Measurements from ENCODE around the gene ADCY2.

The ADCY2 gene

GRCh38 chr5:7852542-7852941 lies 456.6 kb downstream of the ADCY2 start:
- Mint-ChIP-seq H3K4me1 (peaks cover 11 to 18% of the 10 kb centered on the region in 2 donors), H3K4me3 (no peak overlapping the region)

GRCh38 chr5:7852988-7853387 lies 457.1 kb downstream of the ADCY2 start:
- H3K4me3 Mint-ChIP-seq = no peak overlapping the region
- DNase-seq = no peak
- H3K36me3 Mint-ChIP-seq = peaks cover 6 to 21% of the 10 kb centered on the region in 2 donors
- peaks cover 6 to 12% of the 10 kb centered on the region in 2 donors for H3K9me3 Mint-ChIP-seq
- peaks cover 30 to 38% of the 10 kb centered on the region in 2 donors for H3K27me3 Mint-ChIP-seq
- peaks cover 13 to 18% of the 10 kb centered on the region in 2 donors for H3K4me1 Mint-ChIP-seq
- H3K27ac Mint-ChIP-seq = no peak overlapping the region
- no peak for ATAC-seq (replicated peaks)

More at GRCh38 chr5:7852542-7852941, 456.6 kb downstream of the ADCY2 start:
- peaks cover 6 to 12% of the 10 kb centered on the region in 2 donors for H3K9me3 Mint-ChIP-seq
- ATAC-seq (replicated peaks) (no peak), DNase-seq (no peak)
- no peak overlapping the region for H3K27ac Mint-ChIP-seq
- peaks cover 5 to 16% of the 10 kb centered on the region in 2 donors for H3K36me3 Mint-ChIP-seq
- peaks cover 30 to 38% of the 10 kb centered on the region in 2 donors for H3K27me3 Mint-ChIP-seq

- Mint-ChIP-seq H3K4me3 (no peak overlapping the region), H3K36me3 (peaks cover 16 to 36% of the 10 kb centered on the region in 2 donors)
Measured at GRCh38 chr5:7855611-7856010, 459.7 kb downstream of the ADCY2 start.

GRCh38 chr5:7856855-7857254 lies 460.9 kb downstream of the ADCY2 start:
- Mint-ChIP-seq H3K4me3 (no peak overlapping the region), H3K27ac (no peak overlapping the region), H3K9me3 (peaks cover 4 to 12% of the 10 kb centered on the region in 2 donors), H3K27me3 (peaks cover 15 to 18% of the 10 kb centered on the region in 2 donors), H3K4me1 (peaks cover 5 to 8% of the 10 kb centered on the region in 2 donors), H3K36me3 (peaks cover 18 to 41% of the 10 kb centered on the region in 2 donors)
- ATAC-seq (replicated peaks) = peak; percentile 60 to 66
- DNase-seq = no peak

More at GRCh38 chr5:7855611-7856010, 459.7 kb downstream of the ADCY2 start:
- Mint-ChIP-seq H3K9me3 (peaks cover 6 to 12% of the 10 kb centered on the region in 2 donors), H3K27me3 (peaks cover 19 to 25% of the 10 kb centered on the region in 2 donors), H3K4me1 (peaks cover 11% of the 10 kb centered on the region in 2 donors), H3K27ac (no peak overlapping the region)
- ATAC-seq (replicated peaks) (no peak), DNase-seq (no peak)

GRCh38 chr5:7857361-7857760 lies 461.4 kb downstream of the ADCY2 start:
- Mint-ChIP-seq H3K27ac (no peak overlapping the region), H3K27me3 (peaks cover 12 to 15% of the 10 kb centered on the region in 2 donors), H3K36me3 (peaks cover 19 to 43% of the 10 kb centered on the region in 2 donors), H3K4me1 (peaks cover 2 to 6% of the 10 kb centered on the region in 2 donors), H3K4me3 (no peak overlapping the region), H3K9me3 (peaks cover 4 to 12% of the 10 kb centered on the region in 2 donors)
- DNase-seq = no peak
- no peak for ATAC-seq (replicated peaks)

GRCh38 chr5:7857926-7858632 lies 462.1 kb downstream of the ADCY2 start:
- no peak overlapping the region for H3K4me3 Mint-ChIP-seq
- peaks cover 8 to 10% of the 10 kb centered on the region in 2 donors for H3K27me3 Mint-ChIP-seq
- ATAC-seq (replicated peaks) = no peak
- H3K4me1 Mint-ChIP-seq = peaks cover 0 to 3% of the 10 kb centered on the region in 2 donors
- H3K27ac Mint-ChIP-seq = no peak overlapping the region
- H3K36me3 Mint-ChIP-seq = peaks cover 24 to 48% of the 10 kb centered on the region in 2 donors
- H3K9me3 Mint-ChIP-seq = peaks cover 4 to 12% of the 10 kb centered on the region in 2 donors
- no peak for DNase-seq

- H3K27ac Mint-ChIP-seq = no peak overlapping the region
- no peak overlapping the region for H3K4me3 Mint-ChIP-seq
- H3K9me3 Mint-ChIP-seq = no peaks in the 10 kb centered on the region
- no peaks in the 10 kb centered on the region for H3K27me3 Mint-ChIP-seq
- peaks cover 13 to 39% of the 10 kb centered on the region in 2 donors for H3K36me3 Mint-ChIP-seq
- no peak for DNase-seq
- peaks cover 12 to 37% of the 10 kb centered on the region in 2 donors for H3K4me1 Mint-ChIP-seq
- ATAC-seq (replicated peaks) = no peak
Measured at GRCh38 chr5:7866196-7866595, 470.3 kb downstream of the ADCY2 start.

- no peak for ATAC-seq (replicated peaks)
- Mint-ChIP-seq H3K9me3 (no peaks in the 10 kb centered on the region), H3K27ac (no peak overlapping the region), H3K36me3 (peaks cover 8 to 40% of the 10 kb centered on the region in 2 donors), H3K4me1 (peaks cover 15 to 45% of the 10 kb centered on the region in 2 donors), H3K4me3 (no peak overlapping the region), H3K27me3 (no peaks in the 10 kb centered on the region)
- no peak for DNase-seq
Measured at GRCh38 chr5:7867260-7867659, 471.3 kb downstream of the ADCY2 start.

GRCh38 chr5:7868427-7868772 lies 472.5 kb downstream of the ADCY2 start:
- peak overlapping the region; percentile 84 for H3K27ac Mint-ChIP-seq
- no peaks in the 10 kb centered on the region for H3K27me3 Mint-ChIP-seq
- no peak for DNase-seq
- no peaks in the 10 kb centered on the region for H3K9me3 Mint-ChIP-seq
- ATAC-seq (replicated peaks) = peak in 1 of 2 donors; percentile 0
- H3K36me3 Mint-ChIP-seq = peaks cover 8 to 42% of the 10 kb centered on the region in 2 donors
- peak overlapping the region; percentile 92 to 97 for H3K4me3 Mint-ChIP-seq
- H3K4me1 Mint-ChIP-seq = peaks cover 22 to 54% of the 10 kb centered on the region in 2 donors

GRCh38 chr5:7868773-7869473 lies 473.0 kb downstream of the ADCY2 start, which contains the start of the genes FASTKD3 and MTRR:
TSS of gene FASTKD3 (minus strand) at chr5:7869031. CDS start at chr5:7868083, 948 bp downstream.
TSS of gene MTRR (plus strand) at chr5:7869148. CDS start at chr5:7870795, 1,647 bp downstream.
- DNase-seq = peak; percentile 86
- H3K27ac Mint-ChIP-seq = peak within 1 kb of the TSS; percentile 89
- H3K9me3 Mint-ChIP-seq = no peaks in the 10 kb centered on the region
- peak within 1 kb of the TSS; percentile 92 to 97 for H3K4me3 Mint-ChIP-seq
- H3K4me1 Mint-ChIP-seq = peaks cover 22 to 58% of the 10 kb centered on the region in 2 donors
- H3K27me3 Mint-ChIP-seq = no peaks in the 10 kb centered on the region
- ATAC-seq (replicated peaks) = peak; percentile 100
- H3K36me3 Mint-ChIP-seq = peaks cover 12 to 47% of the 10 kb centered on the region in 2 donors

- H3K4me1 Mint-ChIP-seq = peaks cover 22 to 60% of the 10 kb centered on the region in 2 donors
- H3K36me3 Mint-ChIP-seq = peaks cover 13 to 49% of the 10 kb centered on the region in 2 donors
- H3K4me3 Mint-ChIP-seq = peak overlapping the region; percentile 92 to 97
- no peak for DNase-seq
- H3K9me3 Mint-ChIP-seq = no peaks in the 10 kb centered on the region
- peak; percentile 55 for ATAC-seq (replicated peaks)
- peak overlapping the region; percentile 89 for H3K27ac Mint-ChIP-seq
- no peaks in the 10 kb centered on the region for H3K27me3 Mint-ChIP-seq
Measured at GRCh38 chr5:7869474-7870136, 473.7 kb downstream of the ADCY2 start.

- Mint-ChIP-seq H3K4me3 (no peak overlapping the region), H3K36me3 (peaks cover 21 to 45% of the 10 kb centered on the region in 2 donors), H3K27ac (peak overlapping the region; percentile 25), H3K9me3 (no peaks in the 10 kb centered on the region), H3K27me3 (no peaks in the 10 kb centered on the region), H3K4me1 (peaks cover 23 to 47% of the 10 kb centered on the region in 2 donors)
- DNase-seq = no peak
- no peak for ATAC-seq (replicated peaks)
Measured at GRCh38 chr5:7871653-7872052, 475.7 kb downstream of the ADCY2 start.

- no peak for DNase-seq
- Mint-ChIP-seq H3K4me3 (no peak overlapping the region), H3K27me3 (no peaks in the 10 kb centered on the region), H3K4me1 (peaks cover 22 to 44% of the 10 kb centered on the region in 2 donors), H3K36me3 (peaks cover 23 to 51% of the 10 kb centered on the region in 2 donors), H3K27ac (peak overlapping the region; percentile 16), H3K9me3 (no peaks in the 10 kb centered on the region)
- ATAC-seq (replicated peaks) = no peak
Measured at GRCh38 chr5:7872517-7873130, 476.7 kb downstream of the ADCY2 start.
